PC-9 (cell line): Measurements from ENCODE around the gene KRTAP5-1. TPM values are rescaled to one million over a fixed set of nuclear protein-coding genes. Genes with fewer than 3 reads are reported as not detected.

Experiments used
- BruUV-seq: library from RNA; stranded (reverse); fragments of 400-500 nt; replicated peaks from 2 replicates; lab custom pipeline; 2021; lab: Mats Ljungman, UMichigan
- CTCF ChIA-PET: fragments of 300-600 bp; sonication (Branson Sonifier 250); formaldehyde crosslinking; loops from one replicate; lab custom pipeline; 2022; ENCODE audit warnings: antibody characterized with exemption; lab: Charles Lee
- POLR2A ChIA-PET: fragments of 300-600 bp; sonication (Branson Sonifier 250); formaldehyde crosslinking; loops from one replicate; lab custom pipeline; 2022; ENCODE audit warnings: antibody characterized with exemption; ENCODE audit not compliant: unreplicated experiment; lab: Charles Lee
- DNase-seq, 2 experiments: peaks; one replicate each; pipeline versions ENCODE4 v3.0.0 to v3.0.0-alpha.2; 2015 to 2022; ENCODE audit warnings: mixed read lengths in 1 of 2
- H2AFZ ChIP-seq: fragments of 200-600 bp; sonication (generic); 2 replicates; pipeline ENCODE4 v1.8.1; 2017; ENCODE audit warnings: antibody characterized with exemption
- H3F3A ChIP-seq: fragments of 200-600 bp; sonication (generic); 2 replicates; pipeline ENCODE4 v1.8.1; 2017; ENCODE audit warnings: antibody characterized with exemption, mild to moderate bottlenecking, low read depth; ENCODE audit not compliant: insufficient read depth
- H3K27ac ChIP-seq: fragments of 200-600 bp; sonication (generic); 2 replicates; pipeline ENCODE4 v1.6.1; 2016; ENCODE audit warnings: mixed run types
- H3K27me3 ChIP-seq: fragments of 200-600 bp; sonication (generic); 2 replicates; pipeline ENCODE4 v1.6.1; 2016; ENCODE audit warnings: low read depth, mixed run types; ENCODE audit not compliant: insufficient read depth
- H3K36me3 ChIP-seq: fragments of 200-600 bp; sonication (generic); 2 replicates; pipeline ENCODE4 v1.6.1; 2016; ENCODE audit warnings: low read depth, mixed run types
- H3K4me1 ChIP-seq: fragments of 200-600 bp; sonication (generic); replicated peaks from 2 replicates; pipeline ENCODE4 v1.6.1; 2016; ENCODE audit warnings: mixed run types; ENCODE audit not compliant: insufficient read depth
- H3K4me2 ChIP-seq: fragments of 200-600 bp; sonication (generic); 2 replicates; pipeline ENCODE4 v1.6.1; 2017; ENCODE audit warnings: mixed run types
- H3K4me3 ChIP-seq: fragments of 200-600 bp; sonication (generic); 2 replicates; pipeline ENCODE4 v1.6.1; 2016; ENCODE audit warnings: mixed run types
- H3K79me2 ChIP-seq: fragments of 200-600 bp; sonication (generic); 2 replicates; pipeline ENCODE4 v1.6.1; 2017; ENCODE audit warnings: low read depth, mixed run types
- H3K9me2 ChIP-seq: fragments of 200-600 bp; sonication (generic); 2 replicates; pipeline ENCODE4 v1.8.1; 2017; ENCODE audit warnings: mild to moderate bottlenecking; ENCODE audit not compliant: insufficient read depth
- H3K9me3 ChIP-seq: fragments of 200-600 bp; sonication (generic); 2 replicates; pipeline ENCODE4 v1.8.1; 2016; ENCODE audit warnings: low read depth; ENCODE audit not compliant: insufficient read depth
- H4K20me1 ChIP-seq: fragments of 200-600 bp; sonication (generic); 2 replicates; pipeline ENCODE4 v1.8.1; 2017; ENCODE audit not compliant: insufficient read depth
- CTCF ChIP-seq: fragments of 200-600 bp; sonication (generic); conservative IDR thresholded peaks from 2 replicates; pipeline ENCODE4 v1.6.1; 2017; ENCODE audit warnings: mixed run types, antibody characterized with exemption, mild to moderate bottlenecking, moderate library complexity
- EZH2 ChIP-seq: fragments of 200-600 bp; sonication (generic); IDR thresholded peaks from 2 replicates; pipeline ENCODE4 v1.8.0; 2017; ENCODE audit warnings: antibody characterized with exemption, low read depth
- intact Hi-C: fragments of 100-400 bp; cut with micrococcal nuclease; formaldehyde crosslinking; loops from one replicate; pipeline ENCODE4 v1.10.0; 2022; ENCODE audit not compliant: unreplicated experiment
- total RNA-seq: library from RNA; stranded (reverse); gene quantifications from 2 replicates; pipeline ENCODE4 v1.2.3, GENCODE V29; 2021

Gene KRTAP5-1
- total RNA-seq, 1 experiment from 2014 or later: not detected

- Histone ChIP-seq H3F3A (peaks cover 6% of the 10 kb centered on the region; the same call in 1 of the 2 replicates), H3K79me2 (no peaks in the 10 kb centered on the region), H3K4me2 (no peak overlapping the region), H3K27ac (no peak overlapping the region), H3K4me3 (no peak overlapping the region), H3K9me3 (no peaks in the 10 kb centered on the region), H3K36me3 (no peaks in the 10 kb centered on the region), H3K4me1 (no peaks in the 10 kb centered on the region; the same call in 1 of the 2 replicates), H3K9me2 (no peaks in the 10 kb centered on the region), H3K27me3 (peaks cover 8% of the 10 kb centered on the region; the same call in 1 of the 2 replicates), H4K20me1 (no peaks in the 10 kb centered on the region), H2AFZ (no peak overlapping the region)
- POLR2A ChIA-PET: no interaction called here
- CTCF ChIA-PET: no interaction called here
- no TSS peak for BruUV-seq
- intact Hi-C loops: no loop called here
- no peak for TF ChIP-seq EZH2
- no peak for TF ChIP-seq CTCF
- no peak for DNase-seq
These were observed 14.6 kb downstream of the KRTAP5-1 start for GRCh38 chr11:1570531-1570895.

DNA sequence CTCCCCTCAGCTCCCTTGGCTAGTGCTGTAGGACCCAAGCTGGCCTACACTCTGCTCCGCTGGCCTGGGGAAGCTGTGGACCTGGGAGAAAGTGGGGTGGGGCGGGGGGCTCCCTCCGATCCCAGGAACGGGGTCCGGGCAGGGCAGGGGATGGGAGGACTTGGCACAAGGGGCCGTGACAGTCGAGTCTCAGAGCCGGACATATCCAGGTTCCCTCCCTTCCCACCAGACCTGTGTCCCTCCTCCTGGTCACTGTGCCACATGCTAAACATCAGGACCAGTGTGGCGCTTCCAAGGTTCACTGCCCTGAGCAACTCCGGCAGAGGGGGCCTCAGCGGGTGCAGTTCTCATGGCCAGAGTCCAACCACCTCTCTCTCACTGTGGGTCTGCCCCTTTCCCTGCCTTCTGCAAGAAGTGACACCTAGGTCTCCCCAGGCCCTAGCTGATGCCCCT, 15.1 kb downstream of the KRTAP5-1 start:
- no peaks in the 10 kb centered on the region; the same call in 1 of the 2 replicates for H3K4me1 ChIP-seq
- ChIA-PET CTCF (no interaction called here), POLR2A (no interaction called here)
- TSS peak; percentile 37 for BruUV-seq
- no peaks in the 10 kb centered on the region for H4K20me1 ChIP-seq
- H3K79me2 ChIP-seq: no peaks in the 10 kb centered on the region
- no peak overlapping the region for H3K4me2 ChIP-seq
- peaks cover 8% of the 10 kb centered on the region; the same call in 1 of the 2 replicates for H3K27me3 ChIP-seq
- H3K36me3 ChIP-seq: no peaks in the 10 kb centered on the region
- H2AFZ ChIP-seq: no peak overlapping the region
- DNase-seq: no peak
- H3K9me2 ChIP-seq: no peaks in the 10 kb centered on the region
- H3K4me3 ChIP-seq: no peak overlapping the region
- TF ChIP-seq CTCF: no peak
- no peak for TF ChIP-seq EZH2
- H3K27ac ChIP-seq: no peak overlapping the region
- intact Hi-C loops: no loop called here
- H3K9me3 ChIP-seq: no peaks in the 10 kb centered on the region
- peaks cover 6% of the 10 kb centered on the region; the same call in 1 of the 2 replicates for H3F3A ChIP-seq

- TF ChIP-seq EZH2: no peak
- no peak for TF ChIP-seq CTCF
- Histone ChIP-seq H3K9me3 (no peaks in the 10 kb centered on the region), H3K36me3 (no peaks in the 10 kb centered on the region), H4K20me1 (no peaks in the 10 kb centered on the region), H3F3A (peaks cover 6% of the 10 kb centered on the region; the same call in 1 of the 2 replicates), H2AFZ (no peak overlapping the region), H3K4me1 (no peaks in the 10 kb centered on the region; the same call in 1 of the 2 replicates), H3K79me2 (no peaks in the 10 kb centered on the region), H3K27me3 (peaks cover 8% of the 10 kb centered on the region; the same call in 1 of the 2 replicates), H3K4me2 (no peak overlapping the region), H3K9me2 (no peaks in the 10 kb centered on the region), H3K4me3 (no peak overlapping the region), H3K27ac (no peak overlapping the region)
- CTCF ChIA-PET: no interaction called here
- POLR2A ChIA-PET: no interaction called here
- BruUV-seq: no TSS peak
- DNase-seq: no peak
- intact Hi-C loops: no loop called here
These were observed 15.8 kb downstream of the KRTAP5-1 start for GRCh38 chr11:1569251-1569780.
